Loucy (cell line): Measurements from ENCODE around the gene PDXP.

ENCODE experiments used
- H2AFZ ChIP-seq: fragments of 200-600 bp; sonication (generic); 2 replicates; pipeline ENCODE4 v1.6.0; 2016; ENCODE audit warnings: antibody characterized with exemption, mild to moderate bottlenecking, low read length, moderate library complexity
- H3F3A ChIP-seq: fragments of 200-600 bp; 2 replicates; pipeline ENCODE4 v1.6.0; 2016; ENCODE audit warnings: antibody characterized with exemption, low read depth, mild to moderate bottlenecking
- H3K27me3 ChIP-seq: fragments of 200-600 bp; sonication (generic); 2 replicates; pipeline ENCODE4 v1.6.1; 2014; ENCODE audit warnings: low read length, mild to moderate bottlenecking; ENCODE audit not compliant: insufficient read depth, poor library complexity, severe bottlenecking
- H3K36me3 ChIP-seq: fragments of 200-600 bp; sonication (generic); 2 replicates; pipeline ENCODE4 v1.6.1; 2016; ENCODE audit warnings: low read length; ENCODE audit not compliant: insufficient read depth
- H3K4me1 ChIP-seq: fragments of 200-600 bp; sonication (generic); 2 replicates; pipeline ENCODE4 v1.5.1; 2014; ENCODE audit warnings: low read length, mild to moderate bottlenecking; ENCODE audit not compliant: insufficient read depth, poor library complexity, severe bottlenecking
- H3K4me2 ChIP-seq: fragments of 200-600 bp; sonication (generic); 2 replicates; pipeline ENCODE4 v1.6.0; 2014; ENCODE audit warnings: antibody characterized with exemption, low read length, low read depth, mild to moderate bottlenecking; ENCODE audit not compliant: poor library complexity, severe bottlenecking
- H3K4me3 ChIP-seq: fragments of 200-600 bp; sonication (generic); 2 replicates; pipeline ENCODE4 v1.5.1; 2014; ENCODE audit warnings: low read length, mild to moderate bottlenecking, mixed read lengths; ENCODE audit not compliant: poor library complexity, severe bottlenecking
- H3K79me2 ChIP-seq: fragments of 200-600 bp; sonication (generic); 2 replicates; pipeline ENCODE4 v1.6.1; 2014; ENCODE audit warnings: low read length; ENCODE audit not compliant: insufficient read depth
- H3K9ac ChIP-seq: fragments of 200-600 bp; sonication (generic); 2 replicates; pipeline ENCODE4 v1.6.0; 2014; ENCODE audit warnings: mild to moderate bottlenecking, low read depth, low read length, moderate library complexity; ENCODE audit not compliant: poor library complexity, severe bottlenecking
- H3K9me2 ChIP-seq: fragments of 200-600 bp; sonication (generic); replicated peaks from 2 replicates; pipeline ENCODE4 v1.6.1; 2016; ENCODE audit warnings: low read depth, low read length, mixed read lengths
- H3K9me3 ChIP-seq: fragments of 200-600 bp; sonication (generic); 2 replicates; pipeline ENCODE4 v1.6.1; 2014; ENCODE audit warnings: mild to moderate bottlenecking, antibody characterized with exemption, low read length, low read depth; ENCODE audit not compliant: insufficient read depth
- H4K20me1 ChIP-seq: fragments of 200-600 bp; sonication (generic); 2 replicates; pipeline ENCODE4 v1.6.0; 2014; ENCODE audit warnings: antibody characterized with exemption, low read length, mild to moderate bottlenecking; ENCODE audit not compliant: insufficient read depth, poor library complexity, severe bottlenecking
- EZH2phosphoT487 ChIP-seq: fragments of 200-600 bp; IDR thresholded peaks from 2 replicates; pipeline ENCODE4 v1.6.1; 2018; ENCODE audit warnings: antibody characterized with exemption, mild to moderate bottlenecking, moderate library complexity, borderline replicate concordance
- TF ChIP-seq, protein P1 (sequence below): fragments of 200-600 bp; sonication (generic); conservative IDR thresholded peaks from 2 replicates; pipeline ENCODE4 v1.5.1; 2014; ENCODE audit warnings: mild to moderate bottlenecking, antibody characterized with exemption, low read length

Gene PDXP

DNA sequence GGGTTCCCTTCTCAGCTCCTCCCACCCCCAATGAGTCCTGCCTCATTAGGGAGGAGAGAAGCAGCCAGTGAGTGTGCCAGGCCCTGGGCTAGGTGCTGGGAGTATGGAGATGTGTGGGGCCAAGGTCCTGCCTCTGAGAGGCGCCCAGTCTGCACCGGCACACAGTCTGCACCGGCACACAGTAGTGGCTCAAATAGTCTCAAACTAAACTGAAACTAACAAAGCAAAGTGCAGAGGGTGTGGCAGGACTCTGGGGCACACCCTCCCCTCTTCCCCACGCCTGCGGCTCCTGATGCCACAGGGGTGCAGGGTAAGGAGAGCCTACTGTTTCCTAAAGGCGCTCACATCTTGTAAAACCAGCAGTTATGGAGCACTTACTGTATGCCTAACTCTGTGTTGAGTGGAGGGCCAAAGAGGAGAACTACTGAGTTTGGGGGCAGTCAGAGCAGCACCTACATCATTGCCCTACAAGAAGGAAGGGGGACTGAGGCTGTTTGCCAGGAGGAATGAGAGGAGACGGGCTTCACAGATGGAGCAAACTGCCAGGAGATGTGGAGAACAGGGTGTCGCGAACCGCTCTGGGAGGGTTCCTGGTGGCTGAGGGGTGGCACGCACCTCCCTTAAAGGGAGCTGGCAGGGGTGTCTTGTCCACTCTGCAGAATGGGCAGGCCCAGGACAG is 20.0 kb upstream of the PDXP start:
- Histone ChIP-seq H3F3A (peaks cover 16% of the 10 kb centered on the region), H3K9me2 (no peaks in the 10 kb centered on the region), H3K4me3 (peak overlapping the region; percentile 89), H3K79me2 (peaks cover 45% of the 10 kb centered on the region), H2AFZ (no peak overlapping the region), H3K36me3 (no peaks in the 10 kb centered on the region), H3K9ac (peak overlapping the region; percentile 94), H3K4me1 (peaks cover 74% of the 10 kb centered on the region), H3K27me3 (no peaks in the 10 kb centered on the region), H3K4me2 (peak overlapping the region; percentile 98), H4K20me1 (peaks cover 19% of the 10 kb centered on the region), H3K9me3 (no peaks in the 10 kb centered on the region)
- no peak for TF ChIP-seq EZH2phosphoT487
- TF ChIP-seq, protein P1, sequence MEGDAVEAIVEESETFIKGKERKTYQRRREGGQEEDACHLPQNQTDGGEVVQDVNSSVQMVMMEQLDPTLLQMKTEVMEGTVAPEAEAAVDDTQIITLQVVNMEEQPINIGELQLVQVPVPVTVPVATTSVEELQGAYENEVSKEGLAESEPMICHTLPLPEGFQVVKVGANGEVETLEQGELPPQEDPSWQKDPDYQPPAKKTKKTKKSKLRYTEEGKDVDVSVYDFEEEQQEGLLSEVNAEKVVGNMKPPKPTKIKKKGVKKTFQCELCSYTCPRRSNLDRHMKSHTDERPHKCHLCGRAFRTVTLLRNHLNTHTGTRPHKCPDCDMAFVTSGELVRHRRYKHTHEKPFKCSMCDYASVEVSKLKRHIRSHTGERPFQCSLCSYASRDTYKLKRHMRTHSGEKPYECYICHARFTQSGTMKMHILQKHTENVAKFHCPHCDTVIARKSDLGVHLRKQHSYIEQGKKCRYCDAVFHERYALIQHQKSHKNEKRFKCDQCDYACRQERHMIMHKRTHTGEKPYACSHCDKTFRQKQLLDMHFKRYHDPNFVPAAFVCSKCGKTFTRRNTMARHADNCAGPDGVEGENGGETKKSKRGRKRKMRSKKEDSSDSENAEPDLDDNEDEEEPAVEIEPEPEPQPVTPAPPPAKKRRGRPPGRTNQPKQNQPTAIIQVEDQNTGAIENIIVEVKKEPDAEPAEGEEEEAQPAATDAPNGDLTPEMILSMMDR, result no peak

DNA sequence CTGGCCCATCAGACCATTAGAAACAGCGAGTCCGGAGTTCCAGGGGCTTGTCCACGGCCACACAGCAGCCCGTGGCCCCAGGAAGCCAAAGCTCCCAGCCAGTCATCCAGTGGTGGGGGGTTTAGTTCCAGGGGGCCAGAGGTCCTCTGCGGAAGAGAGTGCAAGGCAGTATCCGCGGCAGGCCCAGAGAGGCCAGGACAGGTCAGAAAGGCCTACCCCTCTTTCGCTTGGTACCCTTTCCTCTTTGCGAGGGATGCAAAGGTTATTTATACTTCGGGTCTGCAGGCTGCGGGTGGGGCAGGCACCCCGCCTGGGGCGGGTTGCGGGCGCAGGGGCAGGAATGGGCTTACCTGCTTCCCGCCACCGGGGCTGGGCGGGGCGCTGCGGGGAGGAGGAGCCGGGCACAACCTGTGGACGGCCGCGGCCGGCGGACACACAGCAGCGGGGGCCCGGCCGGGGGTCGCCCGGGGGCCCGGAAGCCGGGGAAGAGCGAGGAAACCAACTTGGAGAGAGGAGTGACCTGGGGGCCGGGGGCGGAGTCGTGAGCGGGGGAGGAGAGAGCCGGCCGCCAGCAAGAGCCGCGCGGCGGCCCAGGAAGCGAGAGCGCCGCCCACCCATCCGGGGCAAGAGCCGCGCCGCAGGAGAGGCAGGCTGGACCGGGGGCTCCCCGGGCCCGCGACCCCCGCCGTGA is 19.3 kb upstream of the PDXP start, which contains the start of gene SH3BP1:
Gene SH3BP1 (plus strand): TSS at position 600 of the 691 bp plus-strand sequence. CDS start 119 bp downstream, outside the sequence.
- no peak for TF ChIP-seq EZH2phosphoT487
- TF ChIP-seq, protein P1, result no peak
- Histone ChIP-seq H3K36me3 (peaks cover 3% of the 10 kb centered on the region; the same call in 1 of the 2 replicates), H3K27me3 (no peaks in the 10 kb centered on the region), H4K20me1 (peaks cover 22% of the 10 kb centered on the region), H2AFZ (peak within 1 kb of the TSS; percentile 72; the same call in 1 of the 2 replicates), H3K9ac (peak within 1 kb of the TSS; percentile 94), H3F3A (peaks cover 12% of the 10 kb centered on the region), H3K4me3 (peak within 1 kb of the TSS; percentile 89), H3K4me2 (peak within 1 kb of the TSS; percentile 98), H3K79me2 (peaks cover 48% of the 10 kb centered on the region), H3K9me3 (no peaks in the 10 kb centered on the region), H3K9me2 (no peaks in the 10 kb centered on the region), H3K4me1 (peaks cover 71% of the 10 kb centered on the region)

DNA sequence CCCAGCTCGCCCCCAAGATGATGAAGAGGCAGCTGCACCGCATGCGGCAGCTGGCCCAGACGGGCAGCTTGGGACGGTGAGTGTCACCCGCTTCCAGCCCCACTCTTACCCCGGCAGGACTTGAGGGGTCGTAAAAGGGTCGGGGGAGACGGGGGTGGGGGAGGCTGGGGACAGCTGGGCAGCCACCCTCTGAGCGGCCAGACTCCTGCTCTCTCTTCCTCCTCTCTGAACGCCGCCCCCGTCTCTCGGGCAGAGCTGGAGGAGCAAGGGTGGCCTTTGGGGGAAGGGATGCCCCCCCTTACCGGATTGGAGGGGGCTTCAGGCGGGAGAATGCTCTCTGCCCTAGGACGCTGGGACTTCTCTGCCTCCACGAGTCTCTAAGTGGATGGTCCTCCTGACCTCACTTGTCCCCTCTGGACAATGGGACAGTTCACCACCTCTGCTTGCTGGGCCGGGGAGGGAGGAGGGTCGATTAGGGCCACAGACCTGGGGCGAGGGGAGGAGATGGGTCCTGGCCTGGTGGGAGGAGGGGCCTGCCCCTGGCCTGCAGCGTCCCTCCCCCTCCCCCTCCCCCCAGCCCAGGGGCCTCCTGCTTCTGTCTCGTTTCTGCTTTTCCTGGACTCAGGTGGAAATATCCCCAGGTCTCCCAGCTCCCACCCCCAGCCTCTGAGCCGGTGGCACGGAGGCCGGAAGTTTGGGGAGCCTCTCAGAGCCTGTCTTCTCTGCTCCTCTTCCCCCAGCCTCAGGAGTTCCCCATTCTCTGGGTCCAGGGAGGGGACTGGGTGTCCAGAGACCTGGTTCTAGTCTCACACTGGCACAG is 18.5 kb upstream of the PDXP start:
- TF ChIP-seq EZH2phosphoT487, result no peak
- TF ChIP-seq, protein P1, result no peak
- Histone ChIP-seq H3K27me3 (no peaks in the 10 kb centered on the region), H3K4me2 (peak overlapping the region; percentile 98), H3K9ac (peak overlapping the region; percentile 94), H3K79me2 (peaks cover 47% of the 10 kb centered on the region), H3K4me3 (peak overlapping the region; percentile 89), H3K36me3 (peaks cover 10% of the 10 kb centered on the region; the same call in 1 of the 2 replicates), H3K4me1 (peaks cover 63% of the 10 kb centered on the region), H3F3A (peaks cover 9% of the 10 kb centered on the region), H2AFZ (peak overlapping the region; percentile 72; the same call in 1 of the 2 replicates), H4K20me1 (peaks cover 22% of the 10 kb centered on the region), H3K9me3 (no peaks in the 10 kb centered on the region), H3K9me2 (no peaks in the 10 kb centered on the region)
